ENCODE data around the gene PAX5. TPM values are rescaled to one million over a fixed set of nuclear protein-coding genes. Genes with fewer than 3 reads are reported as not detected.

The PAX5 gene
- total and polyA plus RNA-seq, 2 donors (not counting 1 experiment from before 2014, with no cell fraction given) = not detected

DNA sequence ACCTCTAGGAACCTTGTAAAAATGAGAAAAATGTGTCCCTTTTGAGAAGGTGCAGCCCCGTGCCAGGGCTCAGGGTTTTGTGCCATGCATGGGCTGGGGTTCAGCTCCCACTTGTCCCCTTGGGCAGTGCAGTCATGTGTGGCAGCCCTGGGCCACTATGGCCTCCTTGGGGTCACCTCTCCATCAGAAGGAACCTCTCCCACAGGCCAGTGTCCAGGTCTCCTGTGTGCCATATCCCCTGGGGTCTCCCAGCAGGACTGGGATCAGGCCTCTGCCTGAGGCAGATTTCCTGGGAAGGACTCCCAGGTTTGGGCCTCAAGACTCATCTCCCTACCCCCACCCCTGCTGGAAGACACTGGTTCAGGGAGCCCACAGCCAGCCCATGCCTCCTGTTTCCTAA, 189.1 kb downstream of the PAX5 start:
- no peak overlapping the region for H3K27ac ChIP-seq (ENCODE audit: insufficient read depth, low read length)
- no peak overlapping the region for H3K4me2 ChIP-seq (ENCODE audit: extremely low read depth, insufficient read depth, low read length)
- H3K4me1 ChIP-seq (ENCODE audit: control insufficient read depth, extremely low read depth, insufficient read depth, low read length) = no peaks in the 10 kb centered on the region
- H3K4me3 ChIP-seq (replicated peaks in 1 of 4; ENCODE audit: control extremely low read depth in 1 of 4, insufficient read depth in 1 of 4, low read depth in 3 of 4, low read length in 4 of 4) = no peak overlapping the region
- H3K79me2 ChIP-seq (ENCODE audit: control insufficient read depth, insufficient read depth, low read length) = no peaks in the 10 kb centered on the region
- no peak overlapping the region for H3K9ac ChIP-seq (ENCODE audit: insufficient read depth, low read length)
- no peaks in the 10 kb centered on the region for H4K20me1 ChIP-seq (ENCODE audit: control insufficient read depth, extremely low read depth, insufficient read depth, low read length)
- peaks cover 15% of the 10 kb centered on the region for H3K27me3 ChIP-seq (ENCODE audit: control insufficient read depth, insufficient read depth, low read length)
- no peak for DNase-seq (ENCODE audit: low read depth in 2 of 2)
- H3K9me3 ChIP-seq (ENCODE audit: control insufficient read depth, insufficient read depth, low read depth, low read length) = no peaks in the 10 kb centered on the region
- H2AFZ ChIP-seq (ENCODE audit: low read length) = no peak overlapping the region
- no peaks in the 10 kb centered on the region for H3K36me3 ChIP-seq (ENCODE audit: control insufficient read depth, insufficient read depth, low read length)
- TF ChIP-seq, protein P1, sequence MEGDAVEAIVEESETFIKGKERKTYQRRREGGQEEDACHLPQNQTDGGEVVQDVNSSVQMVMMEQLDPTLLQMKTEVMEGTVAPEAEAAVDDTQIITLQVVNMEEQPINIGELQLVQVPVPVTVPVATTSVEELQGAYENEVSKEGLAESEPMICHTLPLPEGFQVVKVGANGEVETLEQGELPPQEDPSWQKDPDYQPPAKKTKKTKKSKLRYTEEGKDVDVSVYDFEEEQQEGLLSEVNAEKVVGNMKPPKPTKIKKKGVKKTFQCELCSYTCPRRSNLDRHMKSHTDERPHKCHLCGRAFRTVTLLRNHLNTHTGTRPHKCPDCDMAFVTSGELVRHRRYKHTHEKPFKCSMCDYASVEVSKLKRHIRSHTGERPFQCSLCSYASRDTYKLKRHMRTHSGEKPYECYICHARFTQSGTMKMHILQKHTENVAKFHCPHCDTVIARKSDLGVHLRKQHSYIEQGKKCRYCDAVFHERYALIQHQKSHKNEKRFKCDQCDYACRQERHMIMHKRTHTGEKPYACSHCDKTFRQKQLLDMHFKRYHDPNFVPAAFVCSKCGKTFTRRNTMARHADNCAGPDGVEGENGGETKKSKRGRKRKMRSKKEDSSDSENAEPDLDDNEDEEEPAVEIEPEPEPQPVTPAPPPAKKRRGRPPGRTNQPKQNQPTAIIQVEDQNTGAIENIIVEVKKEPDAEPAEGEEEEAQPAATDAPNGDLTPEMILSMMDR (conservative IDR thresholded peaks at IDR 0.05 in 1 of 2, IDR thresholded peaks at IDR 0.05 in 1 of 2; ENCODE audit: low read depth in 1 of 2, low read length in 2 of 2) = no peak
- no peak for TF ChIP-seq EZH2 (IDR thresholded peaks at IDR 0.05; ENCODE audit: low read length, missing control alignments)

DNA sequence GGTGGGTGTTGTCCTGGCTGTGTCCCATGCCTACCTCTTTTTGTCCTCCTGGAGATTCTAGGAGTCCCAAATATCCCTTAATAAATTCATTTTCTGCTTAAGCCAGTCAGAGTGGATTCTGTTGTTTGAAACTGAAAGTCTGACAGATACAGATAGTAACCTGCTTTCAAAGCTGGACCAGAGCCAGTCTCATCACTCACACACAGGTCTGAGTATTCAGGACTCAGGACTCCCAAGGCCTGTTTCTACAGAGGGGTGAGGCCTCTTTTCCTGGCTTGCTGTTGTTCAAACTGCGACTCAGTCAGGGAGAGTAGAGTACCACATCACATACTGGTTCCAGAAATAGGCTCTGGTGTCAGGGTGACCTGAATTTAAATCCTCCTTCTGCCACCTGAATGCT, 190.1 kb downstream of the PAX5 start:
- H3K9me3 ChIP-seq (ENCODE audit: control insufficient read depth, insufficient read depth, low read depth, low read length) = no peaks in the 10 kb centered on the region
- H3K36me3 ChIP-seq (ENCODE audit: control insufficient read depth, insufficient read depth, low read length) = no peaks in the 10 kb centered on the region
- no peaks in the 10 kb centered on the region for H4K20me1 ChIP-seq (ENCODE audit: control insufficient read depth, extremely low read depth, insufficient read depth, low read length)
- no peak overlapping the region for H3K4me3 ChIP-seq (replicated peaks in 1 of 4; ENCODE audit: control extremely low read depth in 1 of 4, insufficient read depth in 1 of 4, low read depth in 3 of 4, low read length in 4 of 4)
- H3K9ac ChIP-seq (ENCODE audit: insufficient read depth, low read length) = no peak overlapping the region
- H3K27me3 ChIP-seq (ENCODE audit: control insufficient read depth, insufficient read depth, low read length) = peaks cover 12% of the 10 kb centered on the region
- no peaks in the 10 kb centered on the region for H3K4me1 ChIP-seq (ENCODE audit: control insufficient read depth, extremely low read depth, insufficient read depth, low read length)
- no peaks in the 10 kb centered on the region for H3K79me2 ChIP-seq (ENCODE audit: control insufficient read depth, insufficient read depth, low read length)
- no peak overlapping the region for H3K27ac ChIP-seq (ENCODE audit: insufficient read depth, low read length)
- no peak overlapping the region for H3K4me2 ChIP-seq (ENCODE audit: extremely low read depth, insufficient read depth, low read length)
- H2AFZ ChIP-seq (ENCODE audit: low read length) = no peak overlapping the region
- DNase-seq (ENCODE audit: low read depth in 2 of 2) = no peak
- no peak for TF ChIP-seq EZH2 (IDR thresholded peaks at IDR 0.05; ENCODE audit: low read length, missing control alignments)
- TF ChIP-seq, protein P1 (conservative IDR thresholded peaks at IDR 0.05 in 1 of 2, IDR thresholded peaks at IDR 0.05 in 1 of 2; ENCODE audit: low read depth in 1 of 2, low read length in 2 of 2) = no peak

DNA sequence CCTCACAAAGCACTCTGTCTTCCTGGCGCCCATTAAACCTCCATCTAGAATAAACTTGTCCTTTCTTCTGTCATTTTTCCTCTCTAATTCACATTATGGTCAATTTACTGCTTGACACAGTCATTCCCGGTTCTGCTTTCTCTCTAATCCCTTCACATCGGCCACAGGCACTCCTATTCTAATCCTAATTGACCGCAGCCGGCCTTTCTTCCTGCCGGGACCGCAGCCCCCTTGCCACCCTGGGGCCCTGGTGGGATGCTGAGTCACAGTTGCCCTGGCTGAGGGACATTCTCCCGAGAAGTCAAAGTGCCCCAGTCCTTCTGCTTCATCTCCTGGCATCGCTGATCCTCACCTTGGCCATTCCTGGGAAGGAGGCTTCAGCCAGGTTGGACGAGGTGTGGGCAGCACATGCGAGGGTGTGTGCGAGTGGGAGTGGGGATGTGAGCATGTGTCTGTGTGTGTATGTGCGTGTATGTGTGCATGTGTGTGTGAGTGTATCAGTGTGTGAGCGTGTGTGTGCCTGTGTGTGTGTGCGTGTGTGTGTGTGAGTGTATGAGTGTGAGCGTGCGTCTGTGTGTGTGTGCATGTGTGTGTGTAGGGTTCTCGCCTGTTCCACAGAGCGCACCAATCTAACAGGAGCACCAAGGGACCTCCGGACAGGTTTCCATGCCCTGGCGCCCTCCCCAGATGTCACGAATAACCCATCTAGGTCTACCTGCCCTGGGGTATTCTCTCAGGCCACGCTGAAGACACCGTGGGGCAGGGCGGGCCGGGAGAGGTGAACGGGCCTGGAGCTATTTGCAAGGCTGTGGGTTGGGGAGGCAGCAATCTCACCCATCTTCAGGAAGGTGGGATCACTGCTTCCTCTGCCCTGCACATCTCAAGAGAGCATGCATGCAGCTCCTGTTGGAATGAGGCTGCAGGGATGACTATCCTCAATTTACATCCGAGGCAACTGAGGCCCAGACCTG, 191.2 kb downstream of the PAX5 start:
- no peak overlapping the region for H3K27ac ChIP-seq (ENCODE audit: insufficient read depth, low read length)
- no peaks in the 10 kb centered on the region for H3K36me3 ChIP-seq (ENCODE audit: control insufficient read depth, insufficient read depth, low read length)
- H3K27me3 ChIP-seq (ENCODE audit: control insufficient read depth, insufficient read depth, low read length) = peaks cover 7% of the 10 kb centered on the region
- DNase-seq (ENCODE audit: low read depth in 2 of 2) = no peak
- H3K79me2 ChIP-seq (ENCODE audit: control insufficient read depth, insufficient read depth, low read length) = no peaks in the 10 kb centered on the region
- H3K9ac ChIP-seq (ENCODE audit: insufficient read depth, low read length) = no peak overlapping the region
- no peaks in the 10 kb centered on the region for H3K4me1 ChIP-seq (ENCODE audit: control insufficient read depth, extremely low read depth, insufficient read depth, low read length)
- no peak overlapping the region for H2AFZ ChIP-seq (ENCODE audit: low read length)
- H3K4me3 ChIP-seq (replicated peaks in 1 of 4; ENCODE audit: control extremely low read depth in 1 of 4, insufficient read depth in 1 of 4, low read depth in 3 of 4, low read length in 4 of 4) = no peak overlapping the region
- H3K9me3 ChIP-seq (ENCODE audit: control insufficient read depth, insufficient read depth, low read depth, low read length) = no peaks in the 10 kb centered on the region
- TF ChIP-seq, protein P1 (conservative IDR thresholded peaks at IDR 0.05 in 1 of 2, IDR thresholded peaks at IDR 0.05 in 1 of 2; ENCODE audit: low read depth in 1 of 2, low read length in 2 of 2) = no peak
- TF ChIP-seq EZH2 (IDR thresholded peaks at IDR 0.05; ENCODE audit: low read length, missing control alignments) = no peak
- H4K20me1 ChIP-seq (ENCODE audit: control insufficient read depth, extremely low read depth, insufficient read depth, low read length) = no peaks in the 10 kb centered on the region
- H3K4me2 ChIP-seq (ENCODE audit: extremely low read depth, insufficient read depth, low read length) = no peak overlapping the region
